Epithelial cell of proximal tubule (primary cell): ENCODE data around the gene RASD1. TPM values are rescaled to one million over a fixed set of nuclear protein-coding genes. Genes with fewer than 3 reads are reported as not detected.

Experiments
- DNase-seq: peaks from one replicate; pipeline ENCODE4 v3.0.0-alpha.2; 2011; ENCODE audit warnings: low read depth
- H3K4me3 ChIP-seq: 2 replicates; pipeline ENCODE4 v1.5.1; 2011; ENCODE audit warnings: low read depth, mild to moderate bottlenecking, low read length
- CTCF ChIP-seq: conservative IDR thresholded peaks from 2 replicates; pipeline ENCODE4 v1.5.1; 2012; ENCODE audit warnings: low read depth, mild to moderate bottlenecking, low read length
- total RNA-seq: library from RNA; depleted of rRNA; stranded (reverse); fragments of >200 nt; gene quantifications from 2 replicates; pipeline ENCODE4 v1.2.3, GENCODE V29; 2015

Gene RASD1
- total RNA-seq, 1 donor from 2014 or later, result 1.2 TPM

GRCh38 chr17:17506181-17506741 is 10.1 kb upstream of the RASD1 start:
- no peak overlapping the region for H3K4me3 ChIP-seq
- DNase-seq, result no peak
- TF ChIP-seq CTCF, result no peak

GRCh38 chr17:17505610-17506171 is 9.5 kb upstream of the RASD1 start:
- DNase-seq, result no peak
- TF ChIP-seq CTCF, result no peak
- no peak overlapping the region for H3K4me3 ChIP-seq

- no peak for DNase-seq
- TF ChIP-seq CTCF, result no peak
- no peak overlapping the region for H3K4me3 ChIP-seq
Observed at GRCh38 chr17:17505151-17505550, 9.0 kb upstream of the RASD1 start.

GRCh38 chr17:17504341-17505140 is 8.3 kb upstream of the RASD1 start:
- H3K4me3 ChIP-seq, result no peak overlapping the region
- TF ChIP-seq CTCF, result no peak
- DNase-seq, result no peak

- TF ChIP-seq CTCF, result no peak
- no peak overlapping the region for H3K4me3 ChIP-seq
- no peak for DNase-seq
Observed at GRCh38 chr17:17503566-17504130, 7.5 kb upstream of the RASD1 start.

GRCh38 chr17:17502741-17503565 is 6.8 kb upstream of the RASD1 start:
- no peak for DNase-seq
- no peak overlapping the region for H3K4me3 ChIP-seq
- no peak for TF ChIP-seq CTCF
